ENCODE results near the gene SS18L1.

GRCh38 chr20:62171245-62171644, 27.7 kb downstream of the SS18L1 start:
- TF ChIP-seq SIN3A (IDR thresholded peaks at IDR 0.05; ENCODE audit: low read depth) = no peak
- TF ChIP-seq SP1 (IDR thresholded peaks at IDR 0.05; ENCODE audit: low read depth) = no peak
- TF ChIP-seq JUND (IDR thresholded peaks at IDR 0.05) = no peak
- TF ChIP-seq CTCF (IDR thresholded peaks at IDR 0.05 in 2 of 3, conservative IDR thresholded peaks at IDR 0.05 in 1 of 3; ENCODE audit: borderline replicate concordance in 1 of 3, insufficient read depth in 1 of 3, low read depth in 2 of 3, low read length in 2 of 3) = no peak
- TF ChIP-seq ATF3 (IDR thresholded peaks at IDR 0.05) = no peak
- no peak for TF ChIP-seq POLR2A (IDR thresholded peaks at IDR 0.05; ENCODE audit: borderline replicate concordance, extremely low read depth, insufficient read depth, insufficient read length)
- TF ChIP-seq EZH2 (IDR thresholded peaks at IDR 0.05) = no peak
- TF ChIP-seq YY1 (IDR thresholded peaks at IDR 0.05; ENCODE audit: extremely low read depth, insufficient replicate concordance, low read depth, low read length) = no peak
- TF ChIP-seq POLR2AphosphoS5 (IDR thresholded peaks at IDR 0.05; ENCODE audit: low read depth, low read length) = no peak
- TF ChIP-seq ZNF274 (IDR thresholded peaks at IDR 0.05; ENCODE audit: low read depth, low read length) = no peak
- no peak for TF ChIP-seq FOSL1 (IDR thresholded peaks at IDR 0.05; ENCODE audit: low read depth)
- TF ChIP-seq RAD21 (IDR thresholded peaks at IDR 0.05; ENCODE audit: low read depth) = no peak
- no peak for TF ChIP-seq REST (IDR thresholded peaks at IDR 0.05; ENCODE audit: low read depth)

All from HCT116 (cell line).